HG02885 (cell line): ENCODE measurements around the gene CRYAB.
A peak's percentile ranks its signal among the peaks of the same experiment; 100 is the strongest.
"Not testable (repeated sequence)": the region's sequence is repeated elsewhere in the genome, so short reads cannot be mapped to it uniquely, and the experiment has no call there.

Experiments used
- ATAC-seq: cut with Tn5 transposase; IDR thresholded peaks from one replicate; pipeline ENCODE4 v1.9.1; 2021; ENCODE audit warnings: mild to moderate bottlenecking; ENCODE audit not compliant: unreplicated experiment, poor library complexity

The CRYAB gene

DNA sequence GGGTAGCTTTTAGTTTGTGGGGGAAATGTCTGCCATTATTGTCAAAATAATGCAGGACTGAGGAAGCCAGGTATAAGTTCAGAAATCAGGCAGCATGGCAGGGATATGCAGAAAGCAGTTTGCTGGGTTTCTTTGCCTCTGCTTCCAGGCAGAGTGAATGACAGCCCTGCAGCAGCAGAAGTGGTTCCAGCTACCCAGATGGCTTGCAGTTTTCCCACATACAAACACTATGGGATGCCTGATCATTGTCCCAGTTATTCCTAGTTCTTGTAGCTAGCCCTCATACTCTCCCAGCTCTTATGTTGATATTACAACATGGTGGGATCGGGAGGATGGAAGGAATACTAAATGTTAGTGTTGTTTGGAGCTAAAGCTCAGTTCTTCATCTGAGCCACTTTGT, 22.7 kb upstream of the CRYAB start:
- no peak for ATAC-seq

DNA sequence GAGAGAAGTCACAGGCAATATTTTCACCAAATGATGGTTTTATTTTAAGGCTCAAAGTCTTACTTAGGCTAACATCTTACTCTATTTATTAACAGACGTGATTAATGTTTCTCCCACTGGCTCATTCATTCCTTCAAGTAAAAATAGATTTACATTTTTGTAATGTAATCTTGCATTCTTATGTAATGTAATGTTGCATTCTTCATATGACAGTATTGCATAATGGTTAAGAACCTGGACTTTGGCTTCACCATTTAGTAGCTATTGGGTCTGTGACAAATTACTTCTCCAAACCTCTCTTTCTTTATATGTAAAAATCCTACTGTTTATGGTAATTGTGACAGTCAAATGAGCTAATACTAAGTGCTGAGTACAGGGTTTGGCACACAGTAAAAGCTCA, 22.3 kb upstream of the CRYAB start:
- no peak for ATAC-seq

DNA sequence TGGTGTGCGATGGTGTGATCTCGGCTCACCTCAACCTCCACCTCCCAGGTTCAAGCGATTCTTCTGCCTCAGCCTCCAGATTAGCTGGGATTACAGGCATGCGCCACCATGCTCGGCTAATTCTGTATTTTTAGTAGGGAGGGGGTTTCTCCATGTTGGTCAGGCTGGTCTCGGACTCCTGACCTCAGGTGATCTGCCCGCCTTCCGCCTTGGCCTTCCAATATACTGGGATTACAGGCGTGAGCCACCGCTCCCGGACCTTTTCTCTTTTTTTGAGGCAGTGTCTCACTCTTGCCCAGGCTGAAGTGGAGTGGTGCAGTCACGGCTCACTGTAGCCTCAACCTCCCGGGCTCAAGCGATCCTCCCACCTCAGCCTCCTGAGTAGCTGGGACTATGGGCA, 21.6 kb upstream of the CRYAB start:
- not testable (repeated sequence) for ATAC-seq

DNA sequence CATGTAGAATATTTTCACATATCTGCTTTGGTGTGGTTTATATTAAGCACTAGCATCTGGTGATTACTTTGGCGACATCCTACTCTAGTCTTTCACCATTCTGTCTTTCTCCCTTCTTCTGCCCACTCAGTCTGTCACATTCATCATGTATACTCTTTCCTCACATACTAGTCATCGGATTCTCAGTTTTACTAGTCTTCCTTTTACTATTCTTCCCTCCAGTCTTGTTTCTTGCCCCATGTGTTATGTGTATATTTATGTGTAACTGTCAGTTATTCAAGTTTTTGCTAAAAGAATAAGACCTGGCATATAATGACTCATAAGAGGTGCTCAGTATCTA, 21.0 kb upstream of the CRYAB start:
- no peak for ATAC-seq

DNA sequence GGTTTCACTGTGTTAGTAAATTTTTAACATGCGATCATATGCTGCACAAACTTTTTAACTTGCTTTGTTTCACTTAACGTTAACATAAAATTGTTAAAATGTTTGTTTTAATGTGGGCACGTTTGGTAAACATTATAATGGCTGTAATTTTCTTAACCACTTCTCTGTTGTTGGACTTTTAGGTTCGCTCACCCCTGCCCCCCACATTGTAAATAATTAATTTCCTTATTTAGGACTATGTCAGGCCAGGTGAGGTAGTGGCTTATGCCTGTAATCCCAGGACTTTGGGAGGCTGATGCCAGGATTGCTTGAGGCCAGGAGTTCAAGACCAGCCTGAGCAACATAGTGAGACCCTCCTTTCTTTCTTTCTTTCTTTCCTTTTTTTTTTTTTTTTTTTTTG, 18.9 kb upstream of the CRYAB start:
- ATAC-seq: no peak

DNA sequence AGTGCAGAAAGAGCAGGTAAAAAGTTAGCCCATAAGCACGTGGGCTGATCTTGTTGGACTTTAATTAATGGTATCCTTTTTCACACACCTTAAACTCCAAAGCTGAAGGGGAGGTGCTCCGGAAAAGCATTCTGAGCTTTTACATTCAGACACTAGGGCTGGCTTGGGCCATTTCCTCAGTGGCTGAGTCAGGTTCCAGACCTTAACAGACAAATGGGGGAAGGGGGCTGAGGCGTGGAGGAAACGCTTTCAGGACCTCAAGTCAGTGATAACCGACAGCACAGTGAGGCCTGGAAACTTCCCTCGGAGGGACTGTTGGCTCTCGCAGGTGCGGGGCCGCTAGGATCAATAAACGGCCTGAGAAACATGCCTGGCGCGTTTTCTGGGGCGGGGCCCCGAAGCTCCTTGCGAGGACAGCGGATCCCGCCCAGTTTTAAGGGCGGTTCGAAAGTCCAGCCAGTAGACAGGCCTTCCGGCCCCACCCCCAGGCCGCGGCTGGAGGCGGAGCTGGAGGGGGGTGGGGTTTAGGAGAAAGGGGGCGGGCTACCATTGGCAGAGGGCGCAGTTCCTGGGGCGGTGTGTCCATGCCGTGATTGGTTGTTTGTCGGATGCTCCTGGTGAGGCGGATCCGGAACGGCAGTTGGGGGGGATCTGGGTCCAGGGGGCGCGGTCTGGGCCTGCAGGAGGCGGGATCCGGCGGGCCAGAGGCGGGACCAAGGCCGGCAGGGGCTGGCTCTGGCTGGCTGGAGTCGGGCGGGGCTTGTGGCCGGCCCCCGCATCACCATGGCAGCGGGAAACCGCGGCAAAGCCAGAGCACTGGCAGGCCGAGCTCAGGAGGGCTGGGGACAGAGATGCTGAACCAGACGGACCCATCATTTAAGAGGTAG, 15.2 kb upstream of the CRYAB start:
- peak; percentile 93 for ATAC-seq

DNA sequence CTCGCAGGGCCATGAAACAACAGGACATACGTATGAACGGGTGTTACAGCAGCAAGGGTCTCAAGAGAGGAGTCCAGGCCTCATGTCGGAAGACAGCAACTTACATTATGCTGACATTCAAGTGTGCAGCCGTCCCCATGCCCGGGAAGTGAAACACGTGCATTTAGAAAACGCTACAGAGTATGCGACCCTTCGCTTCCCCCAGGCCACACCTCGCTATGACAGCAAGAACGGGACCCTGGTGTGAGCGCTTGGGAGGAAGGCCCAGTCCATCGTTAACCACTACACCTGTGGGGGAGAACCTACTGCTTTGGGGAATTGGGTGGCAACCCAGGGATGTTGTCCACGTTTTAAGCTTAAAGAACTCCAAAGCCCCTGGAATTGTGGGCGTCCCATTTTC, 14.4 kb upstream of the CRYAB start:
- no peak for ATAC-seq

DNA sequence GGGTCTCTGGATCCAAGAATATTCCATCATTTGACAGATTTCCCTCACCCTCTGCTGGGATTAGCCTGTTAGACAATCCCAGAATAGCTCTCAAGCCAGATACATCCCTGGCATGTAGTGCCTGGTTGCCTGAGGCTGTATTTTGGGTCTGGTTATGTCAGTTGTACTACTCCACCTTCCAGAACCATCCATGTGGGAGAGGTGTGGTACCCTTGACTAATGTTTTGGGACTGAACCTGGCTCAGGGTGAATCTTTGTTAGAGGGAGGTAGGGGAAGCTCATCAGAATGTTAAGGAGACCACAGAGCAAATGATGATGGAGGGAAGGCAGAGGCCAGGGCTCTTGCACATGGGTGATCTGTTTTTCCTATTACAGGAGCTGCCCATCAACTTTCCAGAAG, 12.4 kb upstream of the CRYAB start:
- ATAC-seq: no peak

DNA sequence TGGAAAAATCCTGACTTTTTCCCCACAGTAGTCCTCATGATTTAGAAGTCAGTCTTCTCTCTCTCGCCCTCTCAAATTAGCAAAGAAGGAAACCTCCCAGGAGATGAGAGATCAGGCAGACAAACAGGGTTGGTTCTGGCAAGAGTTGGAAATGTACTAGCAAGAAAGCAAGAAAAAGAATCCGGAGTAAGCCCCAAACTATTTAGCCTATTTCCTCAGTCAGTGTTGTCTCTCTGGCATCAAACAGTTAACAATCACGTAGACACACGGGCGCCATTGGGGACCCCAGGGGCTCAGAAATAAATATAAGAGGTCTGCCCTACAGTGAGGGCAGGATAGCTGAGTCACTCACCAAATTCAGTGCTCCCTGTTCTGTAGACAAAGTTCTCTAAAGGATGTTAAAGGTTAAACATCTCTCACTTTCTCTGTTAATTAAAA, 11.8 kb upstream of the CRYAB start:
- ATAC-seq: no peak

DNA sequence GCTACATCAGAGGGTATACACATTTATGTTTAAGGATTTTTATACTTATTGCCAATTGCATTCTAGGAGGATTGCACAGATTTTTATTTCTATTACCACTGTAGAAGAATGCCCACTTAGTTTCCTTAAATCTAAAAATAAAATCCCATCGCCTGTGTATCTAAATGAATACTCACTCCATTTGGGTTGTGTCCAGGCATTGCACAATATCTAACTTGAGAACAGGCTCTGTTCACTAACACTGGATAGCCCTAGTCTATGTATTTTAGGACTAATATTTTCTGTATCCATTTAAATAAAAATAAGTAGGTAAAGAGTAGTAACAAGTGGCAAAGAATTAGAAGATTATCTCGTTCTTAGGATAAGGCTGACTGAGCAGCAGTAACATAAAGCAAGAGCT, 11.2 kb upstream of the CRYAB start:
- no peak for ATAC-seq

DNA sequence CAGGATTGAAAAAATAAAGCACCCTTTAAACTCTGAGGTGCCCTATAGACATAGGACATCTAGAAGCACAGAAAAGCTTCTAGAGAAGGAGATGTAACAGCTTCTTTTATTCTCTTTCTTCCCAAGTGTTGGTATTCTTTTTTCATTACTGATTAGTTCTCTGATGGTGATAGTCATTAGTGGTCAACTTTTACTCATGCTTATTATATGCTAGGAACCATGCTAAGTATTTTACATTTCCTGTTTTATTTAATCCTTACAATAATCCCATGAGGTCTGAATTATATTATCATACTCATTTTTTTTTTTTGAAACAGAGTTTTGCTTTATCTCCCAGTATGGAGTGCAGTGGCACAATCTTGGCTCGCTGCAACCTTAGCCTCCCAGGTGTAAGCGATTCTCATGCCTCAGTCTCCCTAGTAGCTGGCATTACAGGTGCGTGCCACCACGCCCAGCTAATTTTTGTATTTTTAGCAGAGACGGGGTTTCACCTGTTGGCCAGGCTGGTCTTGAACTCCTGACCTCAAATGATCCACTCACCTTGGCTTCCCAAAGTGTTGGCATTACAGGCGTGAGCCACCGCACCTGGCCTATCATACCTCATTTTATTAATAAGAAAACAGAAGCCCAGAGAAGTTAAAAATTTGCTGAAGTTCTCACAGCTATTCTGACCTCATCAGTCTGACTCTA, 10.1 kb upstream of the CRYAB start:
- no peak for ATAC-seq

DNA sequence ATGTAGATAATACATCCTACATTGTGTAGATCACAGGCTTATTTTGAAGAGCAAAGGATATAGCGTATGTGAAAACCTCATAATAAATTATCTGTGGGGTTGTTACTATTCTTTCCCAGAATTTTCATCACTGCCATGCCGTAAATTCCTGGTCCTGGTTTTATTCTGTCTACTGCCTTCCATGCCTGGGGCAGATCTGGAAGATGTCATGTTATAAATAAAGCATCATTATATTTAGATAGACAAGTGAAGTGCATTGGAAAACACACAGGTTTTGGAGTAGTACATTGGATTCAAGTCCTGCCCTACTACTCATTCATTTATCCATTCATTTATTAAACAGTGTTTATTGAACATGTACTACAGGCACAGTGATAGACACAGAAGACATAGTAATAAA, 9.3 kb upstream of the CRYAB start:
- ATAC-seq: no peak

DNA sequence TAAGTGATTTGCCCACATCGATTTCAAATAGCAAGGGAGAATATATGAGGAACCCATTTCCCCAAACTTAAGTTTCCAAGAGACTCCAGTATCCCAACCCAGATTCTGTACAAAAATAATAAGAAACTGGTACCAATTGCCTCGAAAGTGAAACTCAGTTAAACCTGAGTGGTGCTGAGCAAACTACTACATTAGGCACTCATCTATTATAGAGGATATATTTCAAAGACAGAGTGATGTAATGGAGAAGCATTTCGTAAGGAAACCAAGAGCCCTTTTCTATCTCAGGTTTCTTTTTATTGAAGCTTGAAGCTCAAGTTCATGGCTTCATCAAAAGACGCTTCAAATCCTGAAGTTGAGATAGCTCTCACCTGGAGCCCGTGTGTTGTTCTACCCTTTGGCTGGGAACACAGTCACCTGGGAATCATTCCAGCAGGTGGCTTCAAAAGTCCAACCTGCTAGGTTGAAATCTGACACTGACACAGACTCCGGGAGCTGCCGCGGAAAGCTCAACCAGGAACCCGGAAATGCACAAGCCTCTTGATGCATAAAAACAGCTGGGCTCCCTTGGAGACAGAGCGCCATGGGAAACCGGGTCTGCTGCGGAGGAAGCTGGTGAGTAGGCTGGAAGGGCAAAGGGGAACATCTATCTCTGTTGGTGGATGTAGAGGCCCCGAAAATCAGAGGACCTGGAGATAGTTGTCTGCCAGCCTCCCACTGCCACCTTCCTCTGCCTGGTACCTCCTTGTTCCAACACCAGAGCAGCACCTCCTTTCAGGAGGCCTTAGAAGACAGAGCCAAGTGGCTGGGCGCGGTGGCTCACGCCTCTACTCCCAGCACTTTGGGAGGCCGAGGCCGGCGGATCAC, 7.1 kb upstream of the CRYAB start, which contains the start of gene C11orf52:
C11orf52 (plus strand) TSS at position 524 of the 867 bp plus-strand sequence; CDS start at position 584, 60 bp downstream.
- ATAC-seq: no peak

DNA sequence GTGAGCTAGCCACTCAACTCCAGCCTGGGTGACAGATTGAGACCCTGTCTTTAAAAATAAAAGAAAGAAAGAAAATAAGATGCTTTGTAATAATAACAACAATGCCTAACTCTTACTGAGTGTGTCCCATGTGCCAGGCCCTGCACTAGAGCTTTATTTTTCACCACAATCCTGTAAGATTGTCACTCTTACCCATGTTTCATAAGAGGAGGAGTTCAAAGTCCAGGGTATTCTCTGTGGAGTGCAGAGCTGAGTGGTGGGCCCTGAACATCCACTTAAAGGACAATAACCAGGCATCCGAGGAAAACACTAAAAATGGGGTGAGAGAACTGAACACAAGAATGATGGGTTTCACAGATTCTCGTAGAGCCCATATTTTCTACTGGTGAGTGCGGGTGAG, 6.2 kb upstream of the CRYAB start:
- no peak for ATAC-seq

DNA sequence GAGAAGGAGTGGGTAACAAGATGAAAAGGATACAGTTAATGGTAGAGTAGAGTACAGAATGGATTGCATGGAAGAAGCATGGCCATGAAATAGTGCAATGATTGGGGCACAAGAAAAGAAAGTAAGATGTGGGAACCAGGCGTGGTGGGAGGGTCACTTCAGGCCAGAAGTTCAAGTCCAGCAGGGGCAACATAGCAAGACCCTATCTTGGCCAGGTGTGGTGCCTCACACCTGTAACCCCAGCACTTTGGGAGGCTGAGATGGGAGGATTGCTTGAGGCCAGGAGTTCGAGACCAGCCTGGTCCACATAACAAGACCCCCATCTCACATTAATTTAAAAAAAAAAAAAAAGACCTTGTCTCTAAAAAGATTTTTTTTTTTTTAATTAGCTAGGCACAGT, 5.7 kb upstream of the CRYAB start:
- ATAC-seq: no peak

DNA sequence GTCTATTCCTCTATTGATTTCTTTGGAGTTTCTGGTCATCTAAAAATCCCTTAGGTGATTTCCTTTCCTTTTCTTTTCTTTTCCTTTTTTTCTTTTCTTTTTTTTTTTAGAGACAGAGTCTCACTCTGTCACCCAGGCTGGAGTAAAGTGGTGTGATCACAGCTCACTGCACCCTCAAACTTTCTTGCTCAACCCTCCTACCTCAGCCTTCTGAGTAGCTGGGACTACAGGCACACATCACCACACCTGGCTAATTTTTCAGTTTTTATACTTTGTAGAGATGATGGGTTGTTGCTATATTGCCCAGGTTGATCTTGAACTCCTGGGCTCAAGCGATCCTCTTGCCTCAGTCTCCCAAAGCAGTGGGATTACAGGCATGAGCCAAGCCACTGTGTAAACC, 5.2 kb upstream of the CRYAB start:
- ATAC-seq: no peak

DNA sequence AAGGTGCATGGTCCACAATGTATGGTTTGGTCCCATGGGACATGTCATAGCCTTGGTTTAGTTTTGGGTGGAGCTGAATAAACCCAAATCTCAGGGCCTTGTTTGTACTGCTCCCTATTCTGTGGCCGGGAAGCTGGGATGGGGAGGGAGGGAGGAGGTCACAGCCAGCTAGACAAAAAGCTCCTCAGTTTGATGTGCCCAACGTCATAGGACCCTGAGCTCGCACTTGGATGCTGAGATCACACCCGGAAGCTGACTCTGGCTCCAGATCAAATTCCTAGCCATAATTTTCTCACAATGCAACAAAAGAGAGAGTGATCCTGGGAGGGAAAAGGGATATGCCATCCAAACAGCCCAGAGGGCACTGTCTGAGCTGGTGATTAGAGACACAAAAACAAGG, 2.4 kb upstream of the CRYAB start:
- ATAC-seq: no peak

DNA sequence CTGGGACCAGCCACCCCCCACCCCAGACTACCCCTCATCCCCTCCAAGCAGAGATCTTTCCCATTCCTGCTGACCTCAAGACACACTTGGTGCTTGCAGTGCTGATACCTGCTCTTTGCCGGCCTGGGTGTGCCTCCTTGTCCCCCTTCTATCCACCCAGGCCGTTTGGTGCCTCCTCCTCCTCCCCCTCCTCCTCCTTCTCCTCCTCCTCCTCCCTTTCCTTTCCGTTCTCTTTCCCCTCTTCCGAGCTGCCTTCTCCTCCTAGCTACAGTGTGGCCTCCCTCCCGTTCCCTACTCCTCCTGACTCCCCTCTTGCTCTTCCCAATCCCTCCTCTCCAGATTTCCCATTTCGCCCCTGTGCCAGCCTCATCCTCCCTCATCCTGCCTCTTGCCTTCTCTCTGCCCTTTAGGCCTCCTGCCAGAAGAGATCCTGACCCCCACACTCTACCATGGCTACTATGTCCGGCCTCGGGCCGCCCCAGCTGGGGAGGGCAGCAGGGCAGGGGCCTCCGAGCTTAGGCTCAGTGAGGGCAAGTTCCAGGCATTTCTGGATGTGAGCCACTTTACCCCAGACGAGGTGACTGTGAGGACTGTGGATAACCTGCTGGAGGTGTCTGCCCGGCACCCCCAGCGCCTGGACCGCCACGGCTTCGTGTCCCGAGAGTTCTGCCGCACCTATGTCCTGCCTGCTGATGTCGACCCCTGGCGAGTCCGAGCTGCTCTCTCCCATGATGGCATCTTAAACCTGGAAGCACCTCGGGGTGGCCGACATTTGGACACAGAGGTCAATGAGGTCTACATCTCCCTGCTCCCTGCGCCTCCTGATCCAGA, 1.7 kb upstream of the CRYAB start:
- no peak for ATAC-seq

DNA sequence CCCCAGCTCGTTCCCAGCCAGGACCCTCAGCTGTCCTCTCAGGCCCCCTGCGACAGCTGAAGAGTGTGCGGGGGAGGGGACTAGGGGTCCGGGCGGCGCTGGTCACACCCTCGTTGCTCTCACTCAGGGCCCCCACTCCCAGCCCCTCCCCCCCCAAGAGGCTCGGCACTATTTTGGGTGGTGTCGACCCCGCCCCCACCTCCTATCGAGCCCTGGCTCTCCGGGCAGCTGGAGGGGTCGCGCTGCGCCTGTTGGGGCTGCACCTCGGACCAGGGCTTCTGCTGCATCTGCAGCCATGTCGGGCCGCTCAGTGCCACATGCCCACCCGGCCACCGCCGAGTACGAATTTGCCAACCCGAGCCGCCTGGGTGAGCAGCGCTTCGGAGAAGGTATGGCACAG, 965 bp upstream of the CRYAB start, which contains the start of gene HSPB2:
HSPB2 (plus strand) TSS at position 200 of the 400 bp plus-strand sequence; CDS start at position 296, 96 bp downstream.
- no peak for ATAC-seq
